Thoracic aorta (tissue), 2 donors: Measurements from ENCODE around the gene DMD. TPM values are rescaled to one million over a fixed set of nuclear protein-coding genes. Genes with fewer than 3 reads are reported as not detected.
A peak's percentile ranks its signal among the peaks of the same experiment; 100 is the strongest.

Experiments used
- ATAC-seq: fragments of 150-250 bp; one replicate; pipeline ENCODE4 v1.8.0; 2017; ENCODE audit warnings: low read depth; ENCODE audit not compliant: insufficient number of reproducible peaks, low FRiP score
- DNase-seq: peaks from one replicate; pipeline ENCODE4 v3.0.0-alpha.2; 2020; ENCODE audit warnings: low spot score
- H3K27ac ChIP-seq, 2 donors: fragments of 200-600 bp; sonication (generic); 1 replicate in 1 of 2; 2 replicates in 1 of 2; pipeline ENCODE4 v1.5.1; 2016; ENCODE audit warnings: mild to moderate bottlenecking in 2 of 2, moderate library complexity in 2 of 2
- H3K27me3 ChIP-seq: fragments of 200-600 bp; sonication (generic); replicated peaks from 2 replicates; pipeline ENCODE4 v1.6.0; 2016; ENCODE audit warnings: mild to moderate bottlenecking; ENCODE audit not compliant: insufficient read depth
- H3K36me3 ChIP-seq: fragments of 200-600 bp; sonication (generic); one replicate; pipeline ENCODE4 v1.5.1; 2016
- H3K4me1 ChIP-seq, 2 donors: fragments of 200-600 bp; sonication (generic); 1 replicate in 1 of 2; 2 replicates in 1 of 2; pipeline versions ENCODE4 v1.5.1 to v1.6.0; 2016; ENCODE audit warnings: low read depth in 2 of 2, mild to moderate bottlenecking in 1 of 2; ENCODE audit not compliant: control insufficient read depth in 1 of 2
- H3K4me3 ChIP-seq: fragments of 200-600 bp; sonication (generic); 2 replicates; pipeline ENCODE4 v1.5.1; 2016; ENCODE audit warnings: mild to moderate bottlenecking
- H3K9me3 ChIP-seq: fragments of 200-600 bp; sonication (generic); 2 replicates; pipeline ENCODE4 v1.5.1; 2016
- total RNA-seq, 2 donors: library from RNA; depleted of rRNA; stranded (reverse); fragments of >200 nt; gene quantifications; one replicate each; pipeline versions ENCODE4 v1.1.0 to v1.2.3, GENCODE V29; 2016
- TF ChIP-seq, protein P1 (sequence below): fragments of 200-600 bp; sonication (generic); IDR thresholded peaks from one replicate; pipeline ENCODE4 v1.5.1; 2019; ENCODE audit warnings: antibody characterized with exemption

Gene DMD
- total RNA-seq, 2 donors from 2014 or later: 224 to 233 TPM

DNA sequence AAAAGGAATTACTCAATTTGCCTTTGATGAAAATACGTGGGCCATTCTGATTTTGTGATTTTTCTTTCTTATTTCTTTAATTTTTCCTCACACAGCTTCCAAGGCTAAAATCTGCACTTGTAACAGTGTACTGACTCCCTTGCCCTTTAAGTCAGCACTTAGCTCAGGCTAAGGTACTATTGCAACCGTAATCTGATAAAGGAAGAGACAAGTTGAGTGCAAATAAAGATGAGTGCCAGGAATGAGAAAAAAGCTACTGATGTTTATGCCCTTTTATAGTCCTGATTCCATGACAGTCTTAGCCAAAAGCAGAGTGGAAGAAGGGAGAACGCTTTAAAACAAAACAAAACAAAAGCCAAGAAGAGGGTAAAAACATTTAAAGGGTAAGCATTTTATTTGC lies 6.0 kb downstream of the DMD start:
- H3K27ac ChIP-seq: peak overlapping the region; percentile 69 to 71
- no peak for ATAC-seq
- H3K27me3 ChIP-seq: no peaks in the 10 kb centered on the region
- no peaks in the 10 kb centered on the region for H3K36me3 ChIP-seq
- H3K4me1 ChIP-seq: no peaks in the 10 kb centered on the region
- TF ChIP-seq, protein P1, sequence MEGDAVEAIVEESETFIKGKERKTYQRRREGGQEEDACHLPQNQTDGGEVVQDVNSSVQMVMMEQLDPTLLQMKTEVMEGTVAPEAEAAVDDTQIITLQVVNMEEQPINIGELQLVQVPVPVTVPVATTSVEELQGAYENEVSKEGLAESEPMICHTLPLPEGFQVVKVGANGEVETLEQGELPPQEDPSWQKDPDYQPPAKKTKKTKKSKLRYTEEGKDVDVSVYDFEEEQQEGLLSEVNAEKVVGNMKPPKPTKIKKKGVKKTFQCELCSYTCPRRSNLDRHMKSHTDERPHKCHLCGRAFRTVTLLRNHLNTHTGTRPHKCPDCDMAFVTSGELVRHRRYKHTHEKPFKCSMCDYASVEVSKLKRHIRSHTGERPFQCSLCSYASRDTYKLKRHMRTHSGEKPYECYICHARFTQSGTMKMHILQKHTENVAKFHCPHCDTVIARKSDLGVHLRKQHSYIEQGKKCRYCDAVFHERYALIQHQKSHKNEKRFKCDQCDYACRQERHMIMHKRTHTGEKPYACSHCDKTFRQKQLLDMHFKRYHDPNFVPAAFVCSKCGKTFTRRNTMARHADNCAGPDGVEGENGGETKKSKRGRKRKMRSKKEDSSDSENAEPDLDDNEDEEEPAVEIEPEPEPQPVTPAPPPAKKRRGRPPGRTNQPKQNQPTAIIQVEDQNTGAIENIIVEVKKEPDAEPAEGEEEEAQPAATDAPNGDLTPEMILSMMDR: no peak
- no peaks in the 10 kb centered on the region for H3K9me3 ChIP-seq
- DNase-seq: no peak
- H3K4me3 ChIP-seq: peak overlapping the region; percentile 72

DNA sequence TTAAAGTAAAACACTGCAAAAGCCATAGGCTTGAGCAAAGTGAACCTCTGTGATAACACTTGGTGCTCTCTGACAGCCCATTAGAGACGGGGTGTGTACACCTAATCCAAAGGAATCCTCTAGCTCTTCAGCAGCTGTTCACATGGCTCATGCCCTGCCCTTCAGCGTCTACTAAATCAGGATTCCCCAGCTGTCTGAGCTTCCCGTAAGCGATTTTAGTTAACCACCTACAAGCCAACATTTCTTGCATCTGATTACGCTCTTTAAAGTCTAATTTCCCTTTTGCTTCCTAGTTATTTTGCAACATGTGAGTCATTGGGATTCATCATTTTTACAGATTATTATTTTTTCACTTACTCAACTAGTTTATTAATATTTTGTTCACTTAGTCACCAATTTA lies 6.5 kb downstream of the DMD start:
- ATAC-seq (no peak), DNase-seq (no peak)
- Histone ChIP-seq H3K27me3 (no peaks in the 10 kb centered on the region), H3K27ac (peak overlapping the region; percentile 69 to 71), H3K4me3 (peak overlapping the region; percentile 72), H3K9me3 (no peaks in the 10 kb centered on the region), H3K4me1 (no peaks in the 10 kb centered on the region), H3K36me3 (no peaks in the 10 kb centered on the region)
- TF ChIP-seq, protein P1: no peak

DNA sequence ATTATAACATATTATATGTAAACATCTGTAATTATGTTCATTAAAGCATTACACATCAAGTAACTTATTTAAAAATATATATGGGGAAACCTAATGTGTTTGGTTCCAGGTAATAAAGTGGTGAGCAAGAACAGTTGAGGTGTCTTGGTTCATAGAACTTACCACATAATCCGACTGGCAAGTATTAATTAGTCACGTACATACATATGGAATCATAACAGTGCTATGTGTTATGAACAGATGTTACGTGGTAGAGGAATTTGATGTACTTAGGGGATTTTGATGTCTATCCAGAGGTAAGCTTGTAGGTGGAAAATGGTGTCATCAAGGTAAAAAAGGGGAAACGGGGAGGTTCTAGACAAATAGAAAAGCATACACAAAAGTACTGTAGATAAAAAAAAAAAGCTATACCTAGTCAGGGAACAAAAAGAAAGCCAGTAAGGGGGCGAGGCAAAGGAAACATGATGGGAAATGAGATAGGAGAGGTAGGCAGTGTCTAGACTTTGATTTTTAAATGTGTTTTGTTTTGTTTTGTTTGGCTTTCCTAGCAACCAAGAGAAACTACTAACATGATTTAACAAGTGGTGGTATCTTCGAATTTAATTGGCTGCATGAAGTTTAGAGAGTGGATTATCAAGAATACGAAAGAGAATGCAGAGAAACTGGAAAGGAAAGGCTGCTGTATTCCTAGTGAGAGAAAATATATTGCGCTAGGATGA lies 12.6 kb downstream of the DMD start:
- Histone ChIP-seq H3K27me3 (no peaks in the 10 kb centered on the region), H3K27ac (no peak overlapping the region), H3K4me1 (no peaks in the 10 kb centered on the region), H3K4me3 (no peak overlapping the region), H3K9me3 (no peaks in the 10 kb centered on the region), H3K36me3 (no peaks in the 10 kb centered on the region)
- TF ChIP-seq, protein P1: no peak
- no peak for DNase-seq
- ATAC-seq: no peak

DNA sequence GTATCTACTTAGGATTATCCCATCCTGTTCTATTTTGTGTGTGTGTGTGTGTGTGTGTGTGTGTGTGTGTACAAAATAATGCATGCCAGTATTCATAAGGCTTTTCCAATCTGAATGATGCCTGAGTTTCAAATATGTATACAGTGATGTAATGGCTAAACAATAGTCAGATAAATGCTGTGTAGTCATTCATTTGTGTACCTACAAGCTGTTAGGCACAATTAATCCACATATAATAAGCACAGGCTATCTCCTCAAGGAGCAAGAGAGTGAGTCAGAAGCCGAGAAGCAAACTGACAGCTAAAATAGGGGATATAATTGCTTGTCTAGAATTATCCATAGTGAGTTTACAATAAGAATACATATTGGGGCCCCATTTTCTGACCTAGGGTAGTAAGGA lies 15.7 kb downstream of the DMD start:
- Histone ChIP-seq H3K27ac (peak overlapping the region; percentile 53 to 71), H3K27me3 (no peaks in the 10 kb centered on the region), H3K4me1 (no peaks in the 10 kb centered on the region), H3K9me3 (no peaks in the 10 kb centered on the region), H3K4me3 (no peak overlapping the region), H3K36me3 (no peaks in the 10 kb centered on the region)
- no peak for DNase-seq
- TF ChIP-seq, protein P1: no peak
- ATAC-seq: no peak

DNA sequence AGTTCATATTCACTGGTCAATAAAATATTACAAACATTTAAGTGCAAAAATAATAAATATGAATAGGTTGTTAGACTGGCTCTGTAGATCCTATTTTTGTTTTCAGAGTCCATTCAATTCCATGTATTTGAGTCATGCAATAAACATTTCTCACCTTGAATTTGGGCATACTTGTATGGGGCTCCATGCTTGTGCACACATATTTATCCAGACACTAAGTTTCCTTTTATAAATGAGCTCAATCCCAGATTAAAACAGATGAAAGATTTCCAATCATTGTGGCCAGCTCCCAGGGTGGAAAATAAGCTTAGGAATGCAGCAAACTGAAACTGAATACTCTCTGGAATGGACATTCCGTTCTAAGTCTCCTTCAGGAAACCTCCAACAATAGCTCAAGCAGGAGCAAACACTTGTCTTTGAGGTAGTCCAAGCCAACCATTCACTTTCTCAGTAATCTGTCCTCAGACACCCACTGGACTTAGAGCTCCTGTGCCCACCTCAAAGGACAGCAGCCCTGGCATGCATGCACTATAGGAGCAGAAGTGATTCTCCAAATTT lies 16.4 kb downstream of the DMD start:
- DNase-seq: no peak
- Histone ChIP-seq H3K4me3 (peak overlapping the region; percentile 56), H3K9me3 (no peaks in the 10 kb centered on the region), H3K27me3 (no peaks in the 10 kb centered on the region), H3K36me3 (no peaks in the 10 kb centered on the region), H3K4me1 (no peaks in the 10 kb centered on the region), H3K27ac (peak overlapping the region; percentile 61 to 71)
- TF ChIP-seq, protein P1: no peak
- no peak for ATAC-seq
